ENCODE data around the gene SUPT7L.
A peak's percentile ranks its signal among the peaks of the same experiment; 100 is the strongest.

Gene SUPT7L

GRCh38 chr2:27663285-27664153 is at the start of gene SUPT7L, which contains the start of gene SLC4A1AP:
Gene SUPT7L (minus strand): TSS chr2:27663614. CDS start chr2:27662192, 1,422 bp downstream.
Gene SLC4A1AP (plus strand): TSS chr2:27663889. CDS start chr2:27663915, 26 bp downstream.
- peak; percentile 89 for DNase-seq (ENCODE audit: low spot score)

- DNase-seq (ENCODE audit: low spot score): no peak
These were observed 49.8 kb upstream of the SUPT7L start for GRCh38 chr2:27713201-27713600.

- DNase-seq (ENCODE audit: low spot score): no peak
These were observed 49.1 kb upstream of the SUPT7L start for GRCh38 chr2:27712522-27712921.

- no peak for DNase-seq (ENCODE audit: low spot score)
These were observed 48.4 kb upstream of the SUPT7L start for GRCh38 chr2:27711804-27712203.

GRCh38 chr2:27710640-27711430 is 47.4 kb upstream of the SUPT7L start:
- DNase-seq (ENCODE audit: low spot score): no peak

GRCh38 chr2:27709960-27710575 is 46.7 kb upstream of the SUPT7L start:
- DNase-seq (ENCODE audit: low spot score): no peak

GRCh38 chr2:27709326-27709725 is 45.9 kb upstream of the SUPT7L start:
- DNase-seq (ENCODE audit: low spot score): no peak

- no peak for DNase-seq (ENCODE audit: low spot score)
These were observed 45.3 kb upstream of the SUPT7L start for GRCh38 chr2:27708666-27709065.

- DNase-seq (ENCODE audit: low spot score): no peak
These were observed 44.8 kb upstream of the SUPT7L start for GRCh38 chr2:27708257-27708654.

GRCh38 chr2:27707462-27708256 is 44.2 kb upstream of the SUPT7L start:
- no peak for DNase-seq (ENCODE audit: low spot score)

GRCh38 chr2:27705851-27706622 is 42.6 kb upstream of the SUPT7L start:
- peak; percentile 68 for DNase-seq (ENCODE audit: low spot score)

GRCh38 chr2:27704342-27704876 is 41.0 kb upstream of the SUPT7L start:
- no peak for DNase-seq (ENCODE audit: low spot score)

GRCh38 chr2:27703638-27704341 is 40.4 kb upstream of the SUPT7L start:
- peak; percentile 74 for DNase-seq (ENCODE audit: low spot score)

GRCh38 chr2:27702302-27702701 is 38.9 kb upstream of the SUPT7L start:
- DNase-seq (ENCODE audit: low spot score): no peak

- no peak for DNase-seq (ENCODE audit: low spot score)
These were observed 38.3 kb upstream of the SUPT7L start for GRCh38 chr2:27701676-27702075.

- no peak for DNase-seq (ENCODE audit: low spot score)
These were observed 34.2 kb upstream of the SUPT7L start for GRCh38 chr2:27697660-27698059.

GRCh38 chr2:27690052-27690451 is 26.6 kb upstream of the SUPT7L start:
- no peak for DNase-seq (ENCODE audit: low spot score)

- no peak for DNase-seq (ENCODE audit: low spot score)
These were observed 26.0 kb upstream of the SUPT7L start for GRCh38 chr2:27689424-27689823.

- no peak for DNase-seq (ENCODE audit: low spot score)
These were observed 23.8 kb upstream of the SUPT7L start for GRCh38 chr2:27687232-27687631.

- DNase-seq (ENCODE audit: low spot score): no peak
These were observed 22.2 kb upstream of the SUPT7L start for GRCh38 chr2:27685577-27685976.

All from RKO (cell line).